T-helper 9 cell (primary cell): ENCODE data around the gene ZNF491.
"Not testable (repeated sequence)": the region's sequence is repeated elsewhere in the genome, so short reads cannot be mapped to it uniquely, and the experiment has no call there.

Experiments used
- DNase-seq: peaks from one replicate; pipeline ENCODE4 v3.0.0-alpha.2; 2020

ZNF491 gene

GRCh38 chr19:11807099-11807380 is 8.7 kb downstream of the ZNF491 start:
- no peak for DNase-seq

DNA sequence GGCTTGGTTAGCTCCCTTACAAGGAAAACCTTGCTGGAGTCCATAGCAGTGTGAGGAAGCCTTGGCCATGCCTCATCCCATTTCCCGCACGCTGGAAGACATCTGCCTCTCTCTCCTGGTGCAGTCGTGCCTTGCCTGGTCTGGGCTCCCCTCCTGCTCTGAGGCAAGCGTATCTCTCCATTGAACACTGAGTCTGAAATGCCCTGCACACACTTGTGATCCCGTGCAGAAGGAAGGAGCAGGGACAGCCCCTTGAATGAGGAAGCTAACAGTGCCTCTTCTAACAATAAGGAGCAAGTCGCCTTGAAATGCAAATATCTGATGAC is 15.3 kb downstream of the ZNF491 start:
- DNase-seq, result no peak

DNA sequence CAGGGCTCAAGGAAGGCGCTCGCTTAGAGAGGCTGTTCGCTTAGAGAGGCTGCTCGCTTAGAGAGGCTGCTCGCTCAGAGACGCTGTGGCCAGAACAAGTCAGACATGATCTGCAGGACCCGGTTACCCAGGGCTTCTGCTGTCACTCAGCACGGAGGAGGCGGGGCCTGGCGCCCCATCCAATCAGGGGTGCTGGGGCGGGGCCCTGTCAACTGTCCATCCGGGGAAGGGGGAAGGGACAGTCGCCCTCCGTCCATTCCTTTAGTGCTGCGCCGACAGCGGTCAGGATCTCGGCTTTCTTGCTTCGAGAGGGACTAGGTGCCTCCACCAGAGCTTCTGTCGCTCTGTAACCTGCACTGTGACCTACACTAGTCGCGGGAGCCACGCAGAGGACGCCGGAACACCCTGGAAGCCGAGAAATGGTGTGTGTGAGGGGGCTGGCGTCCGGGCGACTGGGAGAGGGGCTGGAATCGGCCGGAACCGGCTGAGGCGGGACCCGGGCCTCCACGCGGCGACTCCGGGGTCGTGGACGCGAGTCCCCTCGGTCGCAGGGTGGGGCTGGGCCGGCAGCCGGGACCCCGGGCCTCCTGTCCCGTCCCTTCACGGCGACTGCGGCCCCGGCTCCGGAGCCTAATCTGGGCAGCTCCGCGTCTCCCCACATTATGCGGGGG is 15.8 kb downstream of the ZNF491 start, which contains the start of gene ZNF440:
ZNF440 (plus strand) TSS at position 245 of the 671 bp plus-strand sequence; CDS start at position 420, 175 bp downstream.
- peak; percentile 69 for DNase-seq

DNA sequence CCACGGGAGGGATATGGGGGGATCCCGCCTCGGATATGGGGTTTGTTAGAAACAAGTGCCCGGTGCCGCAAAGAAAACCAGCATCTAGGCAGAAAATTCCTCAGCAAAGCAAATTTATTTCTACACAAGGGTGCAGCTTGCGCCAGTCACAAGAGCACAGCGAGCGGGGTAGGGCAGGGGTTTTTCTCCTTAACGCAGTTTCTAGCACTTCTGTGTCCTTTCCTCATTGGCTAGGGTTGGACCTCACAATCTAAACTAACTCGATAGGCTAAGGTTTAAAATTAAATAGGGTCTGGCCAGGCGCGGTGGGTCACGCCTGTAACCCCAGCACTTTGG is 16.3 kb downstream of the ZNF491 start:
- no peak for DNase-seq

- no peak for DNase-seq
Measured at GRCh38 chr19:11821474-11822109, 23.3 kb downstream of the ZNF491 start.

GRCh38 chr19:11828957-11829876 is 30.9 kb downstream of the ZNF491 start:
- DNase-seq, result not testable (repeated sequence)

- DNase-seq, result no peak
Measured at GRCh38 chr19:11832253-11832912, 34.1 kb downstream of the ZNF491 start.

GRCh38 chr19:11833541-11833940 is 35.2 kb downstream of the ZNF491 start:
- DNase-seq, result no peak

DNA sequence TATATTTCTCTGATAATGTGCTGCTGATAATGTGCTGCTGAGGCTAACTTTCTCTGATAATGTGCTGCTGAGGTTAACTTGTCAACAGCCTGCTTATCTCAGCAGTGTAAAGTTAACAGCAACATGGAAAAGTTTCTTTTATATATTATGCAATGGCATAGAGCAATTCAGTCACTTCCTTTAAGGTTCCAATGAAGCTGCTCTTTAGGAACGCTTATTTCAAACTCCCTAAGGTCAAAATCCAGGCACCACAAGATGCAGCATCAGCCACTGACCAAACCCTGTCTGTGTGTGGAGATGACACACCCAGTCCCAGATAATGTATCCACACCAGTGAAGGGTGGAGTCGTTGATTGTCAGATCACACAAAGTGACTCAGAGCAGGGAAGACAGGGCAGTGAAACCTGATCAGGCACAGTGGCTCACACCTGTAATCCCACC is 37.3 kb downstream of the ZNF491 start:
- DNase-seq, result not testable (repeated sequence)

GRCh38 chr19:11843722-11844121 is 45.4 kb downstream of the ZNF491 start:
- DNase-seq, result no peak

DNA sequence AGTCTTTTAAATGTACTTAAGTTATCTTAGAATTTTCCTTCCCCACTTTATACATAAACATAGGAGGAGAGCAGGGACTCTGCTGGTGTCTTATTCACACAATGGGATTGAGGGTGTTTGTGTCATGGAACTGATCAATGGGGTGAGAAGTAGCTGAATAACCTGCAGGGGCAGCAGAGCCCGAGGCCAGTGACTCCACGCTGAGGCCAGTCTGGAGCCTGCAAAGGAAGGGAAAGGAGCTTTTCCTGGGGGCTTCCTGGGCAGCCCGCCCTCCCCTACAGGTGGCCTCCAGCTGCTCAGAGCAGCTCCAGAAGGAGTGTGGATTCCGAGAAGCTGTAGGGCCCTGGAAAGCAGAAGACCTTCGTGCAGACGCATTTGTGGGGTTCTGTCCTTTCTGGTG is 49.3 kb downstream of the ZNF491 start:
- not testable (repeated sequence) for DNase-seq

DNA sequence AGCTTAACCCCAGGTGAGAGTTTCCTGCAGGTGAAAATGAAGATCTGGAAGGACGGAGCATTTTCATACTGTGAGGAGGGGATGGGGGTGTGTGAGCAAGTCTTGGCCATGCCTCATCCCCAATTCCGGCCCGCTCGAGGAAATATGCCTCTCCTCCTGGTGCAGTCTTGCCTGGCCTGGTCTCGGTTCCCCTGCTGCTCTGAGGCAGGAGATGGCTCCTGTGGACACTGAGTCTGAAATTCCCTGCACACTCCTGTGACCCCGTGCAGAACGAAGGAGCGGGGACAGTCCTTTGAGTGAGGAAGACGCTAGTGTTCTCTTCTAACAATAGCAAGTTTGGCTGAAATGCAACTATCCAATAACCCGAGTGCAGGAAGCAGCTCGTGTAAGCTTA is 49.9 kb downstream of the ZNF491 start:
- peak; percentile 0 for DNase-seq

DNA sequence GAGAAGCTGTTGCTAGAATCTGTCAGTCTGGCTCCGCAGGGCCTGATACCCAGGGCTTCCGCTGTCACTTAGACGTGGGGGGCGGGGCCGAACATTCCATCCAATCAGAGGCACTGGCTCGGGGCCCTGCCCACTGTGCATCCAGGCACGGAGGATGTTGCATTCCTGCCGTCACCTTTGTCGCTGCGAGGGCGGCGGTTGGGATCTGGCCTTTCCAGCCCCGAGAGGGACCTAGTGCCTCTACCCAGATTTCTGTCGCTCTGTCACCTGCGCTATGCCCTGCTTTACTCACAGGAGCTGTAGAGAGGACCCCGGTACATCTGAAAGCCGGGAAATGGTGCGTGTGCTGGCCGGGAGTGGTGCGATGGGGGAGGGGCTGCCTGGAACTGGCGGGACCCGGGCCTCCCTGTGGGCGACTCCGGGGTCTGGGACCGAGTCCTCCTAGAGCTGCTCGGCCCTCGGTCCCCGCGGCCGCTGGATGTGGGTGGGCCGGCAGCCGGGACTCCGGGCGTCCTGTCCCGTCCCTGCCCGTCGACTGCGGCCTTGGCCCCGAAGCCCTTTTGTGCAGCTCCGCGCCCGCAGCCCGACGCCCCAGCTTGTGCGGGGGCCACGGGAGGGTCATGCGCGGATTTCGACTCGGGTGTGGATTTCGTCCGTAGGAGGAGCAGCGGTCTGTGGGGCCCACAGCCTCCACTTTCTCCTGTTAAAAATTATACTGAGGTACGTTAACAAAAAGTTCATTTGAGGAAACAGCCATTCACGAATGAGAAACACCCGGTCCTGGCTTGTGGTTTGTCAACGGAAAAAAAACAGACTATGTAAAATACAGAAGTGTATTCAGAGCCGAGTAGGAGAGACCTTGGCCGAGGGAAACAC is 50.5 kb downstream of the ZNF491 start, which contains the start of gene ZNF439:
ZNF439 (plus strand) TSS at position 133 of the 876 bp plus-strand sequence; CDS start at position 275, 142 bp downstream.
- DNase-seq, result peak; percentile 78

DNA sequence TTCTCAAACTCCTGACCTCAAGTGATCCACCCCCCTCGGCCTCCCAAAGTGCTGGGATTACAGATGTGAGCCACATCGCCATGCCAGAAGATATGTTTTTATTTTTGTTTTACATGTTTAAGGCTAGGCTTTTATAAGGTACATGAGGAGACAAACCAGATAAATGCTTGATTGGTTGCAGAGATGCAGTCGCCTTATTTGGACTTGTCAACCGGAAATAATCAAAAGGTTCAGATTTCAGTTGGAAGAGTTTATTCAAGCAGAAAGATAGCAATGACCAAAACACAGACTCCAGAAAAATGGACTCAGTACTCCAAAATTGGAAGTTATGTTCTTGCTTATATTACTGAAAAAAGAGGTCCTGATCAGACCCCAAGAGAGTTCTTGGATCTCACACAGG is 52.0 kb downstream of the ZNF491 start:
- DNase-seq, result not testable (repeated sequence)

DNA sequence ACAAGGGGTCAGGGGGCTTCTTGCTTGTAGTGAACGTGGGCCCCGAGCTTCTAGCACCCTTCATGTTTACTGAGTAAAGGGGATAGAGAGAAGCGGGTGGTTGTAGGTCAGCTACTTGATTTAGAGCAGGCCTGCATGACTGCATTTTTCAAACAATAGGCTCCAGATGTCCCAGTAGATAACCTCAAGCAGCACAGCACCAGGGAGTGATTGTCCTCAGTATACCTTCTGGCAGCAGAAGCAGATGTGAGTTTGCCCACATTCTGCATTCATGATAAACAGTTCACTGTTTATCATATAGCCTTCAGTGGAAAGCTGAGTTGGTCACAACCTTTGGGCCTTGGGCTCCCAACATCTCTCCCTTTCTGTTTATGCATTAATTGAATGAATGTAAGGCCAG is 55.0 kb downstream of the ZNF491 start:
- no peak for DNase-seq

GRCh38 chr19:11856596-11857250 is 58.4 kb downstream of the ZNF491 start:
- DNase-seq, result no peak
